Stomach (tissue), 9 donors: ENCODE results near the gene PRUNE2. TPM values are rescaled to one million over a fixed set of nuclear protein-coding genes. Genes with fewer than 3 reads are reported as not detected.
A peak's percentile ranks its signal among the peaks of the same experiment; 100 is the strongest.

Experiments
- DNase-seq, 2 donors: peaks; one replicate each; pipeline versions ENCODE4 v3.0.0 to v3.0.0-alpha.2; 2013 to 2019
- H3K27ac ChIP-seq, 5 donors: fragments of 200-600 bp in 4 of 5; sonication (generic) in 4 of 5; one replicate each; pipeline ENCODE4 v1.5.1; 2013 to 2019; ENCODE audit warnings: mild to moderate bottlenecking in 1 of 5, moderate library complexity in 1 of 5
- H3K27me3 ChIP-seq, 3 donors: fragments of 200-600 bp; sonication (generic); one replicate each; pipeline ENCODE4 v1.5.1; 2017 to 2019; ENCODE audit warnings: mixed run types in 1 of 3
- H3K36me3 ChIP-seq, 4 donors: fragments of 200-600 bp; sonication (generic); 1 replicate in 3 of 4; 2 replicates in 1 of 4; pipeline ENCODE4 v1.5.1; 2016 to 2019
- H3K4me1 ChIP-seq, 4 donors: fragments of 200-600 bp; sonication (generic); one replicate each; pipeline ENCODE4 v1.5.1; 2016 to 2019
- H3K4me3 ChIP-seq, 4 donors: fragments of 200-600 bp; sonication (generic) in 3 of 4; one replicate each; pipeline ENCODE4 v1.5.1; 2016 to 2019; ENCODE audit warnings: mild to moderate bottlenecking in 1 of 4
- H3K9me3 ChIP-seq, 4 donors: fragments of 200-600 bp; sonication (generic); one replicate each; pipeline ENCODE4 v1.5.1; 2016 to 2019
- EP300 ChIP-seq: sonication (generic); formaldehyde crosslinking; IDR thresholded peaks from one replicate; pipeline ENCODE4 v1.6.1; 2017; ENCODE audit warnings: antibody characterized with exemption
- POLR2A ChIP-seq, 4 donors: fragments of 450-650 bp; IDR thresholded peaks; one replicate each; pipeline ENCODE4 v1.6.1; 2016; ENCODE audit warnings: antibody characterized with exemption in 4 of 4, control low read depth in 2 of 4, mild to moderate bottlenecking in 1 of 4, moderate library complexity in 1 of 4
- POLR2AphosphoS5 ChIP-seq, 3 donors: sonication (generic); formaldehyde crosslinking; IDR thresholded peaks; one replicate each; pipeline ENCODE4 v1.6.1; 2016; ENCODE audit warnings: antibody characterized with exemption in 3 of 3
- WGBS, 5 donors: extraction: QIAGEN DNeasy Blood & Tissue Kit in 3 of 5; methylation state at CpG; one replicate each; pipeline versions ENCODE4 v1.1.5 to v1.1.7; 2013 to 2018; 5-methylcytosine and 5-hydroxymethylcytosine counted together
- intact Hi-C: fragments of 100-400 bp; cut with DNase I; formaldehyde crosslinking; loops from one replicate; pipeline ENCODE4 v1.15.1; 2023; ENCODE audit warnings: low total_unique reads
- polyA plus RNA-seq, 3 donors: library from polyadenylated mRNA; stranded (reverse); fragments of 200-250 nt; gene quantifications; one replicate each; pipeline ENCODE4 v1.2.3, GENCODE V29; 2013
- total RNA-seq, 5 donors: library from RNA; depleted of rRNA; stranded (reverse); fragments of >200 nt; gene quantifications; one replicate each; pipeline versions ENCODE4 v1.1.0 to v1.2.3, GENCODE V29; 2014 to 2016
- TF ChIP-seq, protein P1 (sequence below), 7 experiments: fragments of 450-650 bp in 4 of 7; fragments of 200-600 bp in 3 of 7; sonication (generic) in 3 of 7; IDR thresholded peaks; one replicate each; pipeline ENCODE4 v1.5.1; 2016 to 2019; ENCODE audit warnings: antibody characterized with exemption in 7 of 7, control low read depth in 2 of 7, mild to moderate bottlenecking in 1 of 7
- donor health status: healthy with polysubstance abuse.
- donor health status: Bipolar disorder and iron deficiency.
- donor health status: healthy.

Gene PRUNE2
- total and polyA plus RNA-seq, 8 donors, result 2.6 to 311 (median 75.4) TPM

- TF ChIP-seq POLR2A (IDR thresholded peaks at IDR 0.05), result no peak
- no peak for TF ChIP-seq POLR2AphosphoS5 (IDR thresholded peaks at IDR 0.05)
- TF ChIP-seq, protein P1, sequence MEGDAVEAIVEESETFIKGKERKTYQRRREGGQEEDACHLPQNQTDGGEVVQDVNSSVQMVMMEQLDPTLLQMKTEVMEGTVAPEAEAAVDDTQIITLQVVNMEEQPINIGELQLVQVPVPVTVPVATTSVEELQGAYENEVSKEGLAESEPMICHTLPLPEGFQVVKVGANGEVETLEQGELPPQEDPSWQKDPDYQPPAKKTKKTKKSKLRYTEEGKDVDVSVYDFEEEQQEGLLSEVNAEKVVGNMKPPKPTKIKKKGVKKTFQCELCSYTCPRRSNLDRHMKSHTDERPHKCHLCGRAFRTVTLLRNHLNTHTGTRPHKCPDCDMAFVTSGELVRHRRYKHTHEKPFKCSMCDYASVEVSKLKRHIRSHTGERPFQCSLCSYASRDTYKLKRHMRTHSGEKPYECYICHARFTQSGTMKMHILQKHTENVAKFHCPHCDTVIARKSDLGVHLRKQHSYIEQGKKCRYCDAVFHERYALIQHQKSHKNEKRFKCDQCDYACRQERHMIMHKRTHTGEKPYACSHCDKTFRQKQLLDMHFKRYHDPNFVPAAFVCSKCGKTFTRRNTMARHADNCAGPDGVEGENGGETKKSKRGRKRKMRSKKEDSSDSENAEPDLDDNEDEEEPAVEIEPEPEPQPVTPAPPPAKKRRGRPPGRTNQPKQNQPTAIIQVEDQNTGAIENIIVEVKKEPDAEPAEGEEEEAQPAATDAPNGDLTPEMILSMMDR (IDR thresholded peaks at IDR 0.05), result no peak
- peaks cover 0 to 4% (median 0%) of the 10 kb centered on the region in 3 donors for H3K27me3 ChIP-seq
- intact Hi-C loops, result no loop called here
- H3K36me3 ChIP-seq, result no peaks in the 10 kb centered on the region
- DNase-seq, result peak in 1 of 2 donors; percentile 75
- H3K4me1 ChIP-seq, result peaks cover 6 to 52% (median 7%) of the 10 kb centered on the region in 4 donors
- 59 to 75% (median 63%) methylated on average over 5 of the region's 5 CpGs for WGBS, 5 donors
- H3K27ac ChIP-seq, result peak overlapping the region in 2 of 5 donors; percentile 15 to 44
- no peak overlapping the region for H3K4me3 ChIP-seq
- no peaks in the 10 kb centered on the region for H3K9me3 ChIP-seq
These were observed 329.6 kb downstream of the PRUNE2 start for GRCh38 chr9:76576344-76576743.

DNA sequence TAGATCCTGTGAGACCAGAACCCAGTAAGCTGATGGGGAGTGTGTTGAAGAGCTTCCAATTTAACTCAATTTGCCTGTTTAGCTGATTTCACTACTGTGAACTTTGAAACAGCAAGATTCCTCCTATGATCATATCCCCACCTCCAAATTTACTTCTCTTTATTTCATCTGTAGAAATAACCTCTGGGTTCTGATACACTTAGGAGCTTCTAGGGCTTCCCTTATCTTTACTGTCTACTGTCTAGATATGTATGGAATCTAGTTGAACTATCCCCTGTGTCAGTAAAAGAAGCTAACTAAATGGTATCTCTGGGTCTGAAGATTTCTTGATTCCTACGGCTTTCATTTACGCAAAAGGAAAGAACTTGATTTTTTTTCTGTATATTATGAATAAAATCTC is 330.2 kb downstream of the PRUNE2 start:
- no peak for DNase-seq
- peaks cover 0 to 3% (median under 1%) of the 10 kb centered on the region in 4 donors for H3K9me3 ChIP-seq
- 92 to 99% (median 96%) methylated on average over 2 of the region's 2 CpGs for WGBS, 5 donors
- intact Hi-C loops, result no loop called here
- TF ChIP-seq POLR2AphosphoS5 (IDR thresholded peaks at IDR 0.05) (no peak), EP300 (no peak), POLR2A (IDR thresholded peaks at IDR 0.05) (no peak)
- TF ChIP-seq, protein P1 (IDR thresholded peaks at IDR 0.05), result no peak
- no peak overlapping the region for H3K4me3 ChIP-seq
- H3K4me1 ChIP-seq, result peaks cover 6 to 51% (median 7%) of the 10 kb centered on the region in 4 donors
- no peaks in the 10 kb centered on the region for H3K36me3 ChIP-seq
- H3K27ac ChIP-seq, result peak overlapping the region in 2 of 5 donors; percentile 15 to 44
- peaks cover 0 to 6% (median 0%) of the 10 kb centered on the region in 3 donors for H3K27me3 ChIP-seq

GRCh38 chr9:76573905-76574760 is 331.8 kb downstream of the PRUNE2 start:
- Histone ChIP-seq H3K4me1 (peaks cover 6 to 43% (median 7%) of the 10 kb centered on the region in 4 donors), H3K36me3 (no peaks in the 10 kb centered on the region), H3K27me3 (peaks cover 0 to 6% (median 0%) of the 10 kb centered on the region in 3 donors), H3K27ac (peak overlapping the region in 1 of 5 donors; percentile 29), H3K4me3 (no peak overlapping the region), H3K9me3 (peaks cover 0 to 9% (median 4%) of the 10 kb centered on the region in 4 donors)
- intact Hi-C loops, result no loop called here
- TF ChIP-seq POLR2A (IDR thresholded peaks at IDR 0.05) (no peak), POLR2AphosphoS5 (IDR thresholded peaks at IDR 0.05) (no peak), EP300 (no peak)
- TF ChIP-seq, protein P1 (IDR thresholded peaks at IDR 0.05), result no peak
- no peak for DNase-seq
- WGBS, 5 donors, result 75 to 83% (median 81%) methylated on average over 9 of the region's 9 CpGs

GRCh38 chr9:76573408-76573807 is 332.5 kb downstream of the PRUNE2 start:
- TF ChIP-seq EP300, result no peak
- TF ChIP-seq, protein P1 (IDR thresholded peaks at IDR 0.05), result no peak
- no peak for TF ChIP-seq POLR2AphosphoS5 (IDR thresholded peaks at IDR 0.05)
- H3K4me3 ChIP-seq, result no peak overlapping the region
- no peak overlapping the region for H3K27ac ChIP-seq
- H3K27me3 ChIP-seq, result peaks cover 0 to 6% (median 0%) of the 10 kb centered on the region in 3 donors
- peaks cover 6 to 43% (median 7%) of the 10 kb centered on the region in 4 donors for H3K4me1 ChIP-seq
- intact Hi-C loops, result no loop called here
- H3K9me3 ChIP-seq, result peaks cover 0 to 9% (median 4%) of the 10 kb centered on the region in 4 donors
- DNase-seq, result no peak
- no peaks in the 10 kb centered on the region for H3K36me3 ChIP-seq
